Fibroblast of lung (primary cell): ENCODE measurements around the gene RDH14. TPM values are rescaled to one million over a fixed set of nuclear protein-coding genes. Genes with fewer than 3 reads are reported as not detected.

Source experiments
- DNase-seq, 2 donors: peaks; one replicate each; pipeline versions ENCODE4 v3.0.0 to v3.0.0-alpha.2; 2010; ENCODE audit warnings: low read depth in 2 of 2
- H2AFZ ChIP-seq: 2 replicates; pipeline ENCODE4 v1.5.1; 2012; ENCODE audit warnings: low read length, control low read depth, inconsistent platforms
- H3K27ac ChIP-seq: 2 replicates; pipeline ENCODE4 v1.5.1; 2011; ENCODE audit warnings: low read length, control low read depth; ENCODE audit not compliant: insufficient read depth
- H3K27me3 ChIP-seq: 2 replicates; pipeline ENCODE4 v1.5.1; 2011; ENCODE audit warnings: mild to moderate bottlenecking, low read length; ENCODE audit not compliant: control insufficient read depth, insufficient read depth
- H3K36me3 ChIP-seq: 2 replicates; pipeline ENCODE4 v1.5.1; 2011; ENCODE audit warnings: low read length; ENCODE audit not compliant: control insufficient read depth, insufficient read depth
- H3K4me1 ChIP-seq: 2 replicates; pipeline ENCODE4 v1.5.1; 2011; ENCODE audit warnings: low read length; ENCODE audit not compliant: control insufficient read depth, insufficient read depth; ENCODE audit errors: extremely low read depth
- H3K4me2 ChIP-seq: 2 replicates; pipeline ENCODE4 v1.5.1; 2011; ENCODE audit warnings: low read length, control low read depth; ENCODE audit not compliant: insufficient read depth; ENCODE audit errors: extremely low read depth
- H3K4me3 ChIP-seq, 4 experiments: fragments of 200-600 bp in 1 of 4; sonication (generic) in 1 of 4; replicated peaks in 1 of 4; 2 replicates each; pipeline ENCODE4 v1.5.1; 2011 to 2016; ENCODE audit warnings: low read length in 4 of 4, low read depth in 3 of 4, mild to moderate bottlenecking in 3 of 4, control low read depth in 2 of 4, inconsistent platforms in 1 of 4, mixed read lengths in 1 of 4; ENCODE audit not compliant: insufficient read depth in 1 of 4; ENCODE audit errors: control extremely low read depth in 1 of 4
- H3K79me2 ChIP-seq: 2 replicates; pipeline ENCODE4 v1.5.1; 2012; ENCODE audit warnings: mild to moderate bottlenecking, low read length, inconsistent platforms; ENCODE audit not compliant: control insufficient read depth, insufficient read depth
- H3K9ac ChIP-seq: 2 replicates; pipeline ENCODE4 v1.5.1; 2011; ENCODE audit warnings: mild to moderate bottlenecking, low read length, control low read depth; ENCODE audit not compliant: insufficient read depth
- H3K9me3 ChIP-seq: 2 replicates; pipeline ENCODE4 v1.5.1; 2012; ENCODE audit warnings: low read depth, low read length; ENCODE audit not compliant: control insufficient read depth, insufficient read depth
- H4K20me1 ChIP-seq: 2 replicates; pipeline ENCODE4 v1.5.1; 2011; ENCODE audit warnings: low read length; ENCODE audit not compliant: control insufficient read depth, insufficient read depth; ENCODE audit errors: extremely low read depth
- EZH2 ChIP-seq: IDR thresholded peaks from 2 replicates; pipeline ENCODE4 v1.5.1; 2012; ENCODE audit warnings: low read length, control low read depth, mild to moderate bottlenecking; ENCODE audit errors: missing control alignments
- polyA minus RNA-seq: library from RNA; depleted of rRNA, polyadenylated mRNA; stranded (reverse); fragments of >200 nt; gene quantifications from 2 replicates; pipeline ENCODE4 v1.2.3, GENCODE V29; 2011; ENCODE audit warnings: low replicate concordance
- polyA plus RNA-seq, 2 donors: library from polyadenylated mRNA; depleted of rRNA in 1 of 2; stranded (reverse) in 1 of 2; unstranded in 1 of 2; fragments of >200 nt; gene quantifications; 2 replicates each; pipeline ENCODE4 v1.2.1, GENCODE V29; 2011 to 2012; ENCODE audit warnings: missing spikeins in 1 of 2
- total RNA-seq: library from RNA; depleted of rRNA; stranded (reverse); fragments of >200 nt; gene quantifications from 2 replicates; pipeline ENCODE4 v1.2.1, GENCODE V29; 2014
- TF ChIP-seq, protein P1 (sequence below), 2 donors: IDR thresholded peaks in 1 of 2; conservative IDR thresholded peaks in 1 of 2; 1 replicate in 1 of 2; 2 replicates in 1 of 2; pipeline ENCODE4 v1.5.1; 2011 to 2012; ENCODE audit warnings: low read length in 2 of 2, control low read depth in 1 of 2, inconsistent platforms in 1 of 2, low read depth in 1 of 2, mild to moderate bottlenecking in 1 of 2

Gene RDH14
- 26.6 and 26.7 TPM in 2 replicates for total RNA-seq
- polyA plus RNA-seq, result 17.6 and 28.6 TPM in 2 replicates
- polyA plus RNA-seq (2012), result 12.8 and 19.3 TPM in 2 replicates
- 1.5 and 1.7 TPM in 2 replicates for polyA minus RNA-seq

GRCh38 chr2:18560031-18560796 lies at the start of gene RDH14:
Gene RDH14 (minus strand): TSS chr2:18560653. CDS start chr2:18560572, 81 bp downstream.
- Histone ChIP-seq H3K27me3 (no peaks in the 10 kb centered on the region), H3K27ac (peak within 1 kb of the TSS; percentile 83), H4K20me1 (no peaks in the 10 kb centered on the region), H3K4me2 (peak within 1 kb of the TSS; percentile 86), H2AFZ (peak within 1 kb of the TSS; percentile 96), H3K9me3 (no peaks in the 10 kb centered on the region), H3K79me2 (peaks cover 19% of the 10 kb centered on the region), H3K4me3 (peak within 1 kb of the TSS; percentile 72 to 82 (median 80)), H3K9ac (peak within 1 kb of the TSS; percentile 91), H3K4me1 (no peaks in the 10 kb centered on the region), H3K36me3 (no peaks in the 10 kb centered on the region)
- peak; percentile 91 to 94 for DNase-seq
- TF ChIP-seq EZH2, result no peak
- TF ChIP-seq, protein P1, sequence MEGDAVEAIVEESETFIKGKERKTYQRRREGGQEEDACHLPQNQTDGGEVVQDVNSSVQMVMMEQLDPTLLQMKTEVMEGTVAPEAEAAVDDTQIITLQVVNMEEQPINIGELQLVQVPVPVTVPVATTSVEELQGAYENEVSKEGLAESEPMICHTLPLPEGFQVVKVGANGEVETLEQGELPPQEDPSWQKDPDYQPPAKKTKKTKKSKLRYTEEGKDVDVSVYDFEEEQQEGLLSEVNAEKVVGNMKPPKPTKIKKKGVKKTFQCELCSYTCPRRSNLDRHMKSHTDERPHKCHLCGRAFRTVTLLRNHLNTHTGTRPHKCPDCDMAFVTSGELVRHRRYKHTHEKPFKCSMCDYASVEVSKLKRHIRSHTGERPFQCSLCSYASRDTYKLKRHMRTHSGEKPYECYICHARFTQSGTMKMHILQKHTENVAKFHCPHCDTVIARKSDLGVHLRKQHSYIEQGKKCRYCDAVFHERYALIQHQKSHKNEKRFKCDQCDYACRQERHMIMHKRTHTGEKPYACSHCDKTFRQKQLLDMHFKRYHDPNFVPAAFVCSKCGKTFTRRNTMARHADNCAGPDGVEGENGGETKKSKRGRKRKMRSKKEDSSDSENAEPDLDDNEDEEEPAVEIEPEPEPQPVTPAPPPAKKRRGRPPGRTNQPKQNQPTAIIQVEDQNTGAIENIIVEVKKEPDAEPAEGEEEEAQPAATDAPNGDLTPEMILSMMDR (conservative IDR thresholded peaks at IDR 0.05 in 1 of 2, IDR thresholded peaks at IDR 0.05 in 1 of 2; ENCODE audit: low read depth in 1 of 2, low read length in 2 of 2), result no peak

DNA sequence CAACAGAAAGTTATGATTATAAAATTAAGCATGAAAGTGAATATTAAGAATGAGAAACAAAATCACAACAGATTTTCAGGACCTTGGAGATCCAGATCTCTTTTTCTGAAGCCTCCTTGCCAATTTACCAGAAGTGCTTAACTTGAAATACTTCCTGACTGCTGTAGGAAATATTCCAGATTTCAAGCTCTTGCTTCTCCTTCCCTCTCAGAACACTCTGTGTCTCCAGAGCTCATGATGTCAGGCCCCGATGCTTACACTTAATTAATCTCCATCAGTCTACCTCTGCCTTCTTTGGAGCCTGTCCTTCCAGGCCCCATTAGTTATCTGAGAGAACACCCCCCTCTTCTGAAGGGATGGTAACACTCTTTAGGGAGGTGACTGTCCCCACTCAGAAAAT lies 49.6 kb upstream of the RDH14 start:
- Histone ChIP-seq H3K4me3 (no peak overlapping the region), H3K36me3 (no peaks in the 10 kb centered on the region), H3K27ac (no peak overlapping the region), H2AFZ (no peak overlapping the region), H3K4me2 (no peak overlapping the region), H3K9ac (no peak overlapping the region), H3K79me2 (no peaks in the 10 kb centered on the region), H3K9me3 (no peaks in the 10 kb centered on the region), H3K4me1 (no peaks in the 10 kb centered on the region), H4K20me1 (no peaks in the 10 kb centered on the region), H3K27me3 (no peaks in the 10 kb centered on the region)
- TF ChIP-seq EZH2, result no peak
- TF ChIP-seq, protein P1 (conservative IDR thresholded peaks at IDR 0.05 in 1 of 2, IDR thresholded peaks at IDR 0.05 in 1 of 2; ENCODE audit: low read depth in 1 of 2, low read length in 2 of 2), result no peak
- no peak for DNase-seq

GRCh38 chr2:18605115-18605514 lies 44.7 kb upstream of the RDH14 start:
- H4K20me1 ChIP-seq, result no peaks in the 10 kb centered on the region
- H3K4me3 ChIP-seq, result no peak overlapping the region
- no peaks in the 10 kb centered on the region for H3K36me3 ChIP-seq
- no peaks in the 10 kb centered on the region for H3K79me2 ChIP-seq
- no peak overlapping the region for H3K9ac ChIP-seq
- H3K4me2 ChIP-seq, result no peak overlapping the region
- H3K27me3 ChIP-seq, result no peaks in the 10 kb centered on the region
- no peak overlapping the region for H3K27ac ChIP-seq
- no peak for DNase-seq
- H3K9me3 ChIP-seq, result no peaks in the 10 kb centered on the region
- peaks cover 2% of the 10 kb centered on the region for H3K4me1 ChIP-seq
- H2AFZ ChIP-seq, result no peak overlapping the region
- no peak for TF ChIP-seq EZH2
- TF ChIP-seq, protein P1 (conservative IDR thresholded peaks at IDR 0.05 in 1 of 2, IDR thresholded peaks at IDR 0.05 in 1 of 2; ENCODE audit: low read depth in 1 of 2, low read length in 2 of 2), result no peak
